Measurements from ENCODE around the gene THAP2.

The THAP2 gene

DNA sequence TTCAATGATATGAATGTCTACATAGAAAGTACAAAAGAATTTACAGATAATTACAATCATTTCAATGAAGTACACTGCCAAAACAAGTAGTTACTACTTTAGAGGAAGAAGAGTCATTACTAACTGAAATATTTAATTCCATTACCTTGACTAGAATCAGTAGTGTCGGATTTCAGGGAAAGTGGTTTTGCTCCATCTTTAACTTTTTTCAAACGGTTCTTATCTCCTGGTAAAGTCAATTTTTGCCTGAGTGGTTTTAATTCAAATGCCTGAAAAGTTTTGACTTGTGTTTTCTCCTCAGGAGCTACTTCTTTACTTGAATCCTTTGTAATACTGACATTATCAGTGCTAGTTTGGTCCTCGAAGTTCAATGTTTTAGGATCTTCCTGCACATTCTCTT lies 7.4 kb upstream of the THAP2 start:
- Histone ChIP-seq H3K27me3 (no peaks in the 10 kb centered on the region), H4K20me1 (peaks cover 35% of the 10 kb centered on the region), H3K36me3 (peaks cover 81% of the 10 kb centered on the region), H3K27ac (no peak overlapping the region), H3K4me1 (peaks cover 11% of the 10 kb centered on the region), H3K4me3 (no peak overlapping the region), H3K4me2 (no peak overlapping the region), H3K9ac (no peak overlapping the region), H3K9me3 (peaks cover 32% of the 10 kb centered on the region)
- TF ChIP-seq Cebpa-rat (IDR thresholded peaks at IDR 0.05) = no peak

DNA sequence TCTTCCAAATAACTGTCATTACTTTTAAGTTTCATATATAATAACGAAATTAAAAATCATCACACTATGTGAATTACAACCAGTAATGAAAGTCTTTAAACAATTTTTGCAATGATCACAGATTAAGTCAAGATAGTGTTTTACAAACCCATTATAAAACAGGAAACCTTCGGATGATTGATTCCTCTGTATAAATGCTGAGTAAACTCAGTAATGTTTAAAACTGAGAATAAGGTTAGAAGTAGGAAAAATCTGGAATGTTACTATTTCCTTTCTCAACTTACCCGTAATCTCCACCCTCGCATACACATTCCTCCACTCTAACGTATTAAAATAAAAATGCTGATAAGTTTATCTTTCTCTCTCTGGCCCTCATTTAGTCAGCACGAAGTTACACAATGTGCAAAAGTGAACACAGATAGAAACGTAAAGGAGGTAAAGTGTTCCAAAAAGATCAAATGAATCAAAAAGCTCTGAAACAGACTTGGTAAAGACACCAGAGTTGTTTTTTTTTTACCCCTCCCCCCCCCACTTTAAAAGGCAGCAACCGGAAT lies 2.0 kb upstream of the THAP2 start:
- H3K9ac ChIP-seq = peak overlapping the region; percentile 95
- 0 out of 2 replicates have a peak overlapping the region, but pooled peaks have one; percentile 86 for H3K27ac ChIP-seq
- H3K4me2 ChIP-seq = peak overlapping the region; percentile 90
- H3K4me3 ChIP-seq = peak overlapping the region; percentile 93
- H4K20me1 ChIP-seq = peaks cover 39% of the 10 kb centered on the region
- peaks cover 30% of the 10 kb centered on the region for H3K4me1 ChIP-seq
- H3K27me3 ChIP-seq = no peaks in the 10 kb centered on the region
- no peak for TF ChIP-seq Cebpa-rat (IDR thresholded peaks at IDR 0.05)
- peaks cover 33% of the 10 kb centered on the region for H3K36me3 ChIP-seq
- 0 out of 2 replicates have a peak, but pooled peaks cover 5% of the 10 kb centered on the region for H3K9me3 ChIP-seq

DNA sequence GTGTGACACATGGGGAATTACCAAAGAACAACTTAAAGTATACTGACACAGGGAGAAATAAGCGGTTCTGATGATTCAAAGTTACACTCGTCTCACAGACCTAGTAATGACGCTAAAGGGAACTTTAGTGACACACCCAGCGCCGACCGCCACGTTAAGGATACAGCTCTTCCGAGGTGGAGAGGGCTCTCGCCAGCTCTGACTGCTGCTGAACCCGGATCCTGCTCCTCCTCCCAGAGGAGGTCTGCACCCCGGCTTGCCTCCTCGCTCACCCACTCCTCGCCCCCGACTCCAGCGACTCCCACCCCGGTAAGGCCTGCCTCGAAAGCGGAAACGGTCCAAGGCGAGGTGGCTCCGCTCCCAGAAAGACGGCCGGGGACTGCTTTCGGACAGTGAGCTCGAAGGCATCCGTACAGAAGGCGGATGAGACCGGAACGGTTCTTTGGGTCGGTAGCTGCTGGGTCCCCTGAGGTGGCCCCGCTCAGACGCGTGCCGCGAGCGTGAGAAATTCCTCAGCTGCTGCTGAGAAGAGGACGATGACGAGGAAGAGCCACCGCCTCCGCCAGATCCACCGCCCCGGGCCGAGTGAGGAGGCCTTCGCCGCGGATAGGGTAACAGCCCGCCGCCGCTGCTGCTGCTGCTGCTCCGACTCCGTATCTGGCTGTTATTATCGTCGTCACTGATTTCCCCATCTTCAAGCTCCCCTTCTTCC lies 1.1 kb upstream of the THAP2 start:
- no peak for TF ChIP-seq Cebpa-rat (IDR thresholded peaks at IDR 0.05)
- Histone ChIP-seq H4K20me1 (peaks cover 39% of the 10 kb centered on the region), H3K4me3 (peak overlapping the region; percentile 93), H3K9me3 (no peaks in the 10 kb centered on the region), H3K4me2 (peak overlapping the region; percentile 90), H3K27me3 (no peaks in the 10 kb centered on the region), H3K9ac (peak overlapping the region; percentile 95), H3K27ac (peak overlapping the region; percentile 86), H3K4me1 (peaks cover 30% of the 10 kb centered on the region), H3K36me3 (peaks cover 23% of the 10 kb centered on the region)

DNA sequence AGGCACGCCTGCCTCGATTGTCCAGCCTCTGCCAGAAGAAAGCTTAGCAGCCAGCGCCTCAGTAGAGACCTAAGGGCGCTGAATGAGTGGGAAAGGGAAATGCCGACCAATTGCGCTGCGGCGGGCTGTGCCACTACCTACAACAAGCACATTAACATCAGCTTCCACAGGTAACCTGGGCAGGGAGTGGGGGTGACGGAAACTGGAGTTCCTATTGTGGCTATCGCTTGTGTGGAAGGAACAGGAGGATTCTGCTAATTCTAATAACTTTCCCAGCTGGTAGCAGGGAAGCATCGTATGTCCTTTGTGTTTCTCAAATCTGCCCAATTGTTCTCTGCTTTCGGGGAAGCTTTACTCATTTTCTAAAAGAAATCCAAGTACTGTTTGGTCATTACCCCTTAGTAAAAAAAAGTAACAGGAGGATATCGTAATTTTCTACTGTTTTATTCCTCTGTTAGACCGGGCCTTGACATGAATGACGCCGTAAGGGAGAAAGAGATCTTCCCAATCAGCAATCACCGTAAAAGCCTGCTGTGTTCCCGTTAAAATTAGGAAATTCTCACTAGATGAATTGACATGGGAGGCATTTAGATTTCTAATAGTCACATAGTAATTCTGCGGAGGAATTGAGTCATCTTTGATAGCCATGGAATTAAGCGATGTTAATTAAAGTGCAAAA lies 449 bp downstream of the THAP2 start:
- TF ChIP-seq Cebpa-rat (IDR thresholded peaks at IDR 0.05) = no peak

DNA sequence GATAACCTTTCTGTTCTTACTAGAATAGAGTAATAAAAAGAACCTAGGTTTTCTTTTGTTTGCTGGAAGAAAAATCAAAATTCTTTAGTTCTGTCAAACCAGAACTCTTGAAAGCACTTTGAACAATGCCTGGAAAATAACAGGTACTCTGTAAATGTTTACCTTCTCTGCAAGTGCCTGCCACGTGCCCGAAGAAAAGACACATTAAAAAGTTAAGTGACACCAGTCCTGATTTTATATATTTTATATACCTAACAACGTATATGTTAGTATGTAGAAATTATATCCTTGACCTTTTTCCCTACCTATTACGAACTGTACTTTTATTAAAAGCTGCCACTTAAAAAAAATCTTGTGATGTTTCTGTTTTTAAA lies 976 bp downstream of the THAP2 start:
- no peaks in the 10 kb centered on the region for H3K9me3 ChIP-seq
- H3K27me3 ChIP-seq = no peaks in the 10 kb centered on the region
- peaks cover 4% of the 10 kb centered on the region; the same call in 1 of the 2 replicates for H3K36me3 ChIP-seq
- H3K27ac ChIP-seq = peak overlapping the region; percentile 86
- H4K20me1 ChIP-seq = peaks cover 35% of the 10 kb centered on the region
- TF ChIP-seq Cebpa-rat (IDR thresholded peaks at IDR 0.05) = no peak
- peaks cover 30% of the 10 kb centered on the region for H3K4me1 ChIP-seq
- peak overlapping the region; percentile 78 for H3K4me2 ChIP-seq
- peak overlapping the region; percentile 95 for H3K9ac ChIP-seq
- peak overlapping the region; percentile 93 for H3K4me3 ChIP-seq

More for the DNA sequence above, 449 bp downstream of the THAP2 start:
- Histone ChIP-seq H3K9ac (peak overlapping the region; percentile 95), H3K9me3 (no peaks in the 10 kb centered on the region), H3K4me2 (peak overlapping the region; percentile 78), H3K4me1 (peaks cover 30% of the 10 kb centered on the region), H3K27me3 (no peaks in the 10 kb centered on the region), H3K27ac (peak overlapping the region; percentile 86), H4K20me1 (peaks cover 39% of the 10 kb centered on the region), H3K36me3 (peaks cover 8% of the 10 kb centered on the region; the same call in 1 of the 2 replicates), H3K4me3 (peak overlapping the region; percentile 93)

DNA sequence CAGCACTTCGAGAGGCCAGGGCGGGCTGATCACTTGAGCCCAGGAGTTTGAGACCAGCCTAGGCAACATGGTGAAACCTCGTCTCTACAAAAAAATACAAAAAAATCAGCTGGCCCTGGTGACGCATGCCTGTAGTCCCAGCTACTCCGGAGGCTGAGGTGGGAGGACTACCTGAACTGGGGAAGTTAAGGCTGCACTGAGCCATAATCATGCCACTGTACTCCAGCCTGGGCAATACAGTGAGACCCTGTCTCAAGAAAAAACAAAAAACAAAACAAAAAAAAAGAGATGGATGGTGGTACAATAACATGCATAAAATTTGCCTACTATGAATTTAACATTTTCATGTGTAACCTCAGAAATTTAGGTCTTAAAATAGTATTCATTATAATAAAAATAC lies 2.2 kb downstream of the THAP2 start:
- H3K4me3 ChIP-seq = no peak overlapping the region
- no peak for TF ChIP-seq Cebpa-rat (IDR thresholded peaks at IDR 0.05)

DNA sequence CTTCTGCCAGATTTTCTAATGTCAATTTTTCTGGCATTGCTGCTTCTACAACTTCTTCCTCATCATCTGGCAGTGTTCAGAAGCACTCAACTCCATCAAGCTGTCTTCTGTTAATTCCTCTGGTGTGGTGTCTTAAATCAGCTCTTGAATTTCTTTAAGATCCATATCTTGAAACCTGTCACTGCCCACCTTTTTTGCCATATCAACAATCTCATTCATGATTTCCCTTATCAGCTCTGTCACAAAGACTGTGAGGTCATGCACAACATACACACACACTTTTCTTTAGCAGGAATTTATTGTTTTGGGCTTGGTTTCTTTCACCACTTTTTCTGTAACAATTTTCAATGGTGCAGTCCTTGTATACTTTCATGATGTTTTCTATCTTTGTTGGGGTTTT lies 7.2 kb downstream of the THAP2 start:
- H3K4me2 ChIP-seq = no peak overlapping the region
- H3K36me3 ChIP-seq = no peaks in the 10 kb centered on the region
- no peaks in the 10 kb centered on the region for H3K9me3 ChIP-seq
- TF ChIP-seq Cebpa-rat (IDR thresholded peaks at IDR 0.05) = no peak
- H3K27me3 ChIP-seq = no peaks in the 10 kb centered on the region
- no peak overlapping the region for H3K9ac ChIP-seq
- H4K20me1 ChIP-seq = no peaks in the 10 kb centered on the region
- H3K27ac ChIP-seq = no peak overlapping the region
- H3K4me3 ChIP-seq = no peak overlapping the region
- peaks cover under 1% of the 10 kb centered on the region; the same call in 1 of the 2 replicates for H3K4me1 ChIP-seq

More for the DNA sequence above, 2.2 kb downstream of the THAP2 start:
- Histone ChIP-seq H3K4me2 (peak overlapping the region; percentile 78; the same call in 1 of the 2 replicates), H3K4me1 (peaks cover 24% of the 10 kb centered on the region), H3K9ac (no peak overlapping the region), H3K27ac (no peak overlapping the region), H3K9me3 (no peaks in the 10 kb centered on the region), H4K20me1 (peaks cover 23% of the 10 kb centered on the region), H3K36me3 (no peaks in the 10 kb centered on the region), H3K27me3 (no peaks in the 10 kb centered on the region)

DNA sequence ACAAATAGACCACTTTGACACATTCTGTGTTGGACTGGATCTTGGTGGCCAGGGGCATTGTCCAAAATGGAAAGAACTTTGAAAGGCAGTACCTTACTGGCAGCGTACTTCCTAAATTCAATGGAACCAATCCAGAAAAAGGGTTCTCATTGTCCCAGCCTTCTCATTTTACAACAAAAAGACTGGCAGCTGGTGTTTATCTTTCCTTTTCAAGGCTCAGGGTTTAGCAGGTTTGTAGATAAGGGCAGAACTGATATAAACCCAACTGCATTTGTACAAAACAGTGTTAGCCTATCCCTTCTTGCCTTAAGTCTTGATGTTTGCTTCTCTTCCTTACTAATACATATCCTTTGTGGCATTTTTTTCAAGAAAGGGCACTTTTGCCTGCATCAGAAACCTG lies 7.7 kb downstream of the THAP2 start:
- no peaks in the 10 kb centered on the region for H4K20me1 ChIP-seq
- H3K4me2 ChIP-seq = no peak overlapping the region
- no peaks in the 10 kb centered on the region for H3K36me3 ChIP-seq
- no peaks in the 10 kb centered on the region for H3K27me3 ChIP-seq
- H3K4me1 ChIP-seq = no peaks in the 10 kb centered on the region
- TF ChIP-seq Cebpa-rat (IDR thresholded peaks at IDR 0.05) = no peak
- H3K27ac ChIP-seq = no peak overlapping the region
- no peak overlapping the region for H3K4me3 ChIP-seq
- H3K9me3 ChIP-seq = no peaks in the 10 kb centered on the region
- no peak overlapping the region for H3K9ac ChIP-seq

DNA sequence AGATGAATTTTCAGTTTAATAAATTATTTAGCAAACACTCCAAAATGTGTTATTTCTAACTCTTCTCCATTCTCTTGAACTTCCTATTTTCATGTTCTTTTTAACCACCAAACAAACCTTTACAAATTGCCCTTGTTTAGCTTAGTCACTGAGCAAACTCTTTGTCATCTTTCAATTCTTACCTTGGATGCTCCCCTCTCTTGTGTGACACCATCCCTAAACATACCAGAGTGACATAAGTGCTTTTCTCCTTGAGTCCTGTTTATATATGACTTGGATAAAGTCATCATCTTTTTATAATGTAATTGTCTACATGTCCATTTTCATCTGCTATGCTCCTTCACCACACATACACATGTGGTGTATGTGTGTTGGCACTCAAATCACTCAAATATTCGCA lies 18.4 kb downstream of the THAP2 start:
- Histone ChIP-seq H3K9ac (no peak overlapping the region), H3K4me3 (no peak overlapping the region), H3K36me3 (no peaks in the 10 kb centered on the region), H3K4me1 (peaks cover 14% of the 10 kb centered on the region), H4K20me1 (no peaks in the 10 kb centered on the region), H3K9me3 (no peaks in the 10 kb centered on the region), H3K27ac (no peak overlapping the region), H3K4me2 (no peak overlapping the region), H3K27me3 (no peaks in the 10 kb centered on the region)
- TF ChIP-seq Cebpa-rat (IDR thresholded peaks at IDR 0.05) = no peak

DNA sequence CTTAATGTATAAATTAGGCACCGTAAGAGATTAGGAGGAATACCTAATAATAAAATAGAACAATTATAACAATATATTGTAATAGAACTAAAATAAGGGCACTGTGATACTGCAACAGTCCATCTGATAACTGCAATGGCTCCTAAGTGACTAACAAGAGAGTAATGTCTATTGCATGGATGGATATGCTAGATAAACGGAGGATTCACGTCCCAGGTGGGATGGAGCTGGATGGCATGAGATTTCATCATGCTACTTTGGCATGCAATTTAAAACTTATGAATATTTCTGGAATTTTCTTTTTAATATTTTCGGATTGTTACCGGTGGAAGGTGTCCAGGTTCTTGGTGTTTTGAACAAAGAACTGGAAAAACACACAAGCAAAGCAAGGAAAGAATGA lies 19.5 kb downstream of the THAP2 start:
- Histone ChIP-seq H3K4me1 (peaks cover 26% of the 10 kb centered on the region), H3K36me3 (no peaks in the 10 kb centered on the region), H3K27ac (no peak overlapping the region)

More for the DNA sequence above, 19.5 kb downstream of the THAP2 start:
- Histone ChIP-seq H3K27me3 (no peaks in the 10 kb centered on the region), H3K4me3 (no peak overlapping the region), H4K20me1 (no peaks in the 10 kb centered on the region), H3K9me3 (no peaks in the 10 kb centered on the region), H3K4me2 (no peak overlapping the region), H3K9ac (no peak overlapping the region)
- TF ChIP-seq Cebpa-rat (IDR thresholded peaks at IDR 0.05) = no peak

Measured in BLaER1 (cell line).